ENCODE measurements around the gene ENTPD2. TPM values are rescaled to one million over a fixed set of nuclear protein-coding genes. Genes with fewer than 3 reads are reported as not detected.

Gene ENTPD2
- total and polyA plus RNA-seq, 2 of the 4 experiments (the other 2 are of a cell fraction): not detected

- Histone ChIP-seq H4K91ac (ENCODE audit: insufficient read depth, low read depth, low read length) (no peak overlapping the region), H3K4ac (ENCODE audit: low read depth, low read length) (no peak overlapping the region), H3K9me1 (ENCODE audit: insufficient read depth, low read length) (peaks cover 2% of the 10 kb centered on the region; the same call in 1 of the 2 replicates), H3K27me3 (ENCODE audit: control insufficient read depth, insufficient read depth, low read length) (no peaks in the 10 kb centered on the region), H2AK9ac (replicated peaks; ENCODE audit: low read depth, low read length, poor library complexity) (no peak overlapping the region), H3K9me3 (ENCODE audit: control insufficient read depth, insufficient read depth, low read length) (no peaks in the 10 kb centered on the region), H3K4me3 (ENCODE audit: insufficient read depth, low read depth, low read length) (no peak overlapping the region), H3K9ac (ENCODE audit: low read depth, low read length) (no peak overlapping the region), H2BK5ac (ENCODE audit: low read depth, low read length, poor library complexity, severe bottlenecking) (no peak overlapping the region), H4K8ac (ENCODE audit: low read depth in 2 of 2, low read length in 2 of 2) (no peak overlapping the region), H4K20me1 (ENCODE audit: insufficient read depth, low read length) (no peaks in the 10 kb centered on the region; the same call in 1 of the 2 replicates), H4K5ac (ENCODE audit: low read depth, low read length) (no peak overlapping the region), H3K79me1 (ENCODE audit: low read depth in 1 of 2, low read length in 2 of 2) (no peaks in the 10 kb centered on the region; a peak in 1 of 4 replicates), H3K23ac (ENCODE audit: low read depth, low read length) (no peak overlapping the region), H3K56ac (ENCODE audit: extremely low read depth, insufficient read depth, low read length) (no peak overlapping the region), H3K4me1 (ENCODE audit: control insufficient read depth, insufficient read depth, low read length) (no peaks in the 10 kb centered on the region), H3K18ac (ENCODE audit: low read depth, low read length) (no peak overlapping the region), H3K27ac (ENCODE audit: insufficient read depth, low read length) (no peak overlapping the region), H2BK120ac (ENCODE audit: low read depth, low read length) (no peak overlapping the region), H2AFZ (replicated peaks; ENCODE audit: low read length, poor library complexity) (peak overlapping the region; percentile 5), H2AK5ac (ENCODE audit: low read depth, low read length) (no peak overlapping the region), H3K36me3 (ENCODE audit: control insufficient read depth, insufficient read depth, low read length) (peaks cover 18% of the 10 kb centered on the region; the same call in 1 of the 2 replicates), H3K14ac (replicated peaks; ENCODE audit: low read depth, low read length) (no peak overlapping the region), H2BK15ac (ENCODE audit: low read depth, low read length) (no peak overlapping the region), H3K4me2 (ENCODE audit: low read depth, low read length) (no peak overlapping the region), H2BK20ac (ENCODE audit: low read depth, low read length) (no peak overlapping the region)
- no peak for TF ChIP-seq CTCF (conservative IDR thresholded peaks at IDR 0.05; ENCODE audit: low read depth, low read length)
- no peak for TF ChIP-seq BHLHE40 (IDR thresholded peaks at IDR 0.05; ENCODE audit: low read depth, low read length)
- no peak for TF ChIP-seq POLR2A (IDR thresholded peaks at IDR 0.05; ENCODE audit: low read depth, low read length)
- TF ChIP-seq USF2 (IDR thresholded peaks at IDR 0.05; ENCODE audit: low read depth, low read length): no peak
- TF ChIP-seq MXI1 (IDR thresholded peaks at IDR 0.05; ENCODE audit: borderline replicate concordance, low read depth, low read length): no peak
- no peak for TF ChIP-seq MAFK (IDR thresholded peaks at IDR 0.05; ENCODE audit: low read depth, low read length)
- no peak for TF ChIP-seq CEBPB (IDR thresholded peaks at IDR 0.05; ENCODE audit: low read depth, low read length)
- intact Hi-C loops (cut with micrococcal nuclease): no loop called here
- DNase-seq (no peak), ATAC-seq (ENCODE audit: low read depth) (no peak)
- 94% methylated on average over 20 of the region's 32 CpGs; no CpG with 5 or more reads in 1 of the 2 experiments for WGBS, 2 experiments (ENCODE audit: extremely low coverage in 2 of 2, insufficient read length in 1 of 2)
- BruUV-seq (replicated peaks): no TSS peak
- CTCF ChIA-PET: no interaction called here
- in situ Hi-C loops (cut with MboI; ENCODE audit: low sequenced_read_pairs): no loop called here
- dilution Hi-C loops (cut with HindIII; ENCODE audit: low sequenced_read_pairs, unreplicated experiment): no loop called here
- POLR2A ChIA-PET (ENCODE audit: unreplicated experiment): no interaction called here
Measured at GRCh38 chr9:137020771-137021567, 32.9 kb downstream of the ENTPD2 start.

Measured in IMR-90 (cell line).